ENCODE measurements around the gene FAM162A. TPM values are rescaled to one million over a fixed set of nuclear protein-coding genes. Genes with fewer than 3 reads are reported as not detected.

FAM162A gene
- total and polyA plus RNA-seq, 7 experiments from 2014 or later: 17.6 to 123 (median 37.6) TPM

- no peaks in the 10 kb centered on the region for H3K27me3 Mint-ChIP-seq
- H3K4me1 ChIP-seq (ENCODE audit: control insufficient read depth in 2 of 2, insufficient read depth in 2 of 2, low read length in 2 of 2): no peaks in the 10 kb centered on the region
- H3K4me1 Mint-ChIP-seq: peaks cover 0 to 25% (median 10%) of the 10 kb centered on the region in 7 donors
- H3K36me3 ChIP-seq (ENCODE audit: control insufficient read depth in 2 of 3, insufficient read depth in 3 of 3, low read length in 3 of 3): peaks cover 0 to 10% (median 8%) of the 10 kb centered on the region in 3 experiments
- ChIA-PET POLR2A (no interaction called here), CTCF (no interaction called here)
- H3K27ac ChIP-seq (ENCODE audit: low read depth, low read length): no peak overlapping the region
- no peak overlapping the region for H3K4me3 ChIP-seq (ENCODE audit: low read length)
- H3K9me3 ChIP-seq (ENCODE audit: control insufficient read depth in 2 of 3, low read length in 3 of 3): no peaks in the 10 kb centered on the region
- no peak for DNase-seq
- no peaks in the 10 kb centered on the region for H3K9me3 Mint-ChIP-seq
- H3K4me3 Mint-ChIP-seq: no peak overlapping the region
- no peak overlapping the region for H3K27ac Mint-ChIP-seq
- no peak for ATAC-seq
- peaks cover 0 to 33% (median 10%) of the 10 kb centered on the region in 5 donors for H3K36me3 Mint-ChIP-seq
- no peaks in the 10 kb centered on the region for H3K27me3 ChIP-seq (ENCODE audit: control insufficient read depth in 2 of 2, insufficient read depth in 2 of 2, low read length in 2 of 2)
- intact Hi-C loops (cut with micrococcal nuclease): no loop called here
Observed at GRCh38 chr3:122398920-122399319, 14.9 kb downstream of the FAM162A start.

DNA sequence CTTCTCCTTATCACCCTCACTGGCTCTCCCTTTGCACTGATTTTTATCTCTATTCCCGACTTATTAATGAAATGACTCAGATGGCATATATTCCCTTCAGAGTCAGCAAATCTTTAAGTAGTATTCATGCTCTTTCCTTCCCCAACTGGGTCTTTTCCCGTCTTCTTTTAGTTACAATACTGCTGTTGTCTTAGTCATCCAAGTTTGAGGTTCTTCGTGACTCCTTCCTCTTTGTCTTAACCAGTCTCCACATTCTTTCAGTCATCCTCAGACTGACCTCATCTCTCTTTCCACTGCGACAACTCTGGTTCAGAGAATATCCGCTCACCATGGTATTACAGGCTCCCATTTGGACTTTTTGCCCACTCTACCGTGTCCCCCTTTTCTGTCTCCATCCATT is 19.5 kb downstream of the FAM162A start:
- intact Hi-C loops (cut with micrococcal nuclease): no loop called here
- Histone ChIP-seq H3K4me1 (ENCODE audit: control insufficient read depth in 2 of 2, insufficient read depth in 2 of 2, low read length in 2 of 2) (no peaks in the 10 kb centered on the region), H3K36me3 (ENCODE audit: control insufficient read depth in 2 of 3, insufficient read depth in 3 of 3, low read length in 3 of 3) (peaks cover 5 to 53% (median 15%) of the 10 kb centered on the region in 3 experiments), H3K27ac (ENCODE audit: low read depth, low read length) (no peak overlapping the region), H3K27me3 (ENCODE audit: control insufficient read depth in 2 of 2, insufficient read depth in 2 of 2, low read length in 2 of 2) (no peaks in the 10 kb centered on the region), H3K9me3 (ENCODE audit: control insufficient read depth in 2 of 3, low read length in 3 of 3) (no peaks in the 10 kb centered on the region), H3K4me3 (ENCODE audit: low read length) (no peak overlapping the region)
- peak overlapping the region in 2 of 9 donors; percentile 1 to 16 for H3K27ac Mint-ChIP-seq
- H3K36me3 Mint-ChIP-seq: peaks cover 13 to 35% (median 30%) of the 10 kb centered on the region in 5 donors
- ChIA-PET POLR2A (no interaction called here), CTCF (no interaction called here)
- H3K27me3 Mint-ChIP-seq: no peaks in the 10 kb centered on the region
- peaks cover 0 to 9% (median 4%) of the 10 kb centered on the region in 7 donors for H3K4me1 Mint-ChIP-seq
- H3K9me3 Mint-ChIP-seq: no peaks in the 10 kb centered on the region
- no peak overlapping the region for H3K4me3 Mint-ChIP-seq
- ATAC-seq: no peak
- DNase-seq: no peak

DNA sequence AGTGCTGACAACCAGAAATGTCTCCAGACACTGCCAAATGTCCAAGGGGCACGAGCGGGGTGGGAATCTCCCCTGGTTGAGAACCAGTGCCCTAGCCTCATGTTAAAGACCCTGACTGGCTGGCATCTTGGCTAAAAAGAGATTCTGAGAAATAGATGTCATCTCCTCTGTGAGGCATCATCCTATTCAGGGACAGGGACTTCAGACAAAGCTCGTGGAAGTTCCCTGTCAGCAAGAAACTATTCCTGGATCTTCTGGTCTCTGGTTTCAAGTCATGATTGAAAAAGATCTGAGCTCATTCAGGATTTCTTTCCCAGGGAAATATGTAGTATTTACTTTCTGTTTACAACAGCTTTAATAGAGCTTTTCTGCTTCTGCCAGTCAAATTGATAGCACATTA is 21.0 kb downstream of the FAM162A start:
- Mint-ChIP-seq H3K27me3 (no peaks in the 10 kb centered on the region), H3K36me3 (peaks cover 15 to 40% (median 28%) of the 10 kb centered on the region in 5 donors), H3K9me3 (no peaks in the 10 kb centered on the region), H3K4me3 (no peak overlapping the region), H3K4me1 (peaks cover 0 to 12% (median 8%) of the 10 kb centered on the region in 7 donors), H3K27ac (no peak overlapping the region)
- POLR2A ChIA-PET: interaction anchor here (2.1 kb wide), 1 partner anchor 11 kb away, joined by 11 read pairs; the partner anchor contains the start of gene WDR5B
- ATAC-seq (no peak), DNase-seq (no peak)
- H3K27me3 ChIP-seq (ENCODE audit: control insufficient read depth in 2 of 2, insufficient read depth in 2 of 2, low read length in 2 of 2): no peaks in the 10 kb centered on the region
- CTCF ChIA-PET: interaction anchor here (0.9 kb wide), 1 partner anchor 10 kb away, joined by 4 read pairs; no protein-coding TSS in a partner anchor
- H3K4me1 ChIP-seq (ENCODE audit: control insufficient read depth in 2 of 2, insufficient read depth in 2 of 2, low read length in 2 of 2): no peaks in the 10 kb centered on the region
- no peak overlapping the region for H3K4me3 ChIP-seq (ENCODE audit: low read length)
- H3K27ac ChIP-seq (ENCODE audit: low read depth, low read length): no peak overlapping the region
- no peaks in the 10 kb centered on the region for H3K9me3 ChIP-seq (ENCODE audit: control insufficient read depth in 2 of 3, low read length in 3 of 3)
- intact Hi-C loops (cut with micrococcal nuclease): no loop called here
- peaks cover 13 to 68% (median 15%) of the 10 kb centered on the region in 3 experiments for H3K36me3 ChIP-seq (ENCODE audit: control insufficient read depth in 2 of 3, insufficient read depth in 3 of 3, low read length in 3 of 3)

DNA sequence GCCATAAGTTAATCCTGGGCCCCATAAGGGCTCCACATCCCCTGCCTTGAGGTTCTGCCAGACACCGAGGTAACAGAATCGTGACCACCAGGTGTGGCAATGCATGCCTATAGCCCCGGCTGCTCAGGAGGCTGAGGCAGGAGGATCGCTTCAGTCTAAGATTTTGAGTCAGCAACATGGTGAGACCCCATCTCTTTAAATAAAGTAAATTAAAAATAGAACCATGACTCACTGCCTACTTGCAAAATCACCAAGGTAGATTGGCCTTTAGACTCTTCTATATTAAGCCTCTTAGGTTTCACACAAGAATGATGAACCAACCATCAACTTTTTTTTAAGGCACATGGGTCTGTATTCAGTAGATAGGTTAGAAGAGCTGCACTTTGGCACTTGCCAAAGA is 22.2 kb downstream of the FAM162A start:
- POLR2A ChIA-PET: interaction anchor here (2.1 kb wide), 1 partner anchor 10 kb away, joined by 11 read pairs; the partner anchor contains the start of gene WDR5B
- peaks cover 19 to 40% (median 28%) of the 10 kb centered on the region in 5 donors for H3K36me3 Mint-ChIP-seq

DNA sequence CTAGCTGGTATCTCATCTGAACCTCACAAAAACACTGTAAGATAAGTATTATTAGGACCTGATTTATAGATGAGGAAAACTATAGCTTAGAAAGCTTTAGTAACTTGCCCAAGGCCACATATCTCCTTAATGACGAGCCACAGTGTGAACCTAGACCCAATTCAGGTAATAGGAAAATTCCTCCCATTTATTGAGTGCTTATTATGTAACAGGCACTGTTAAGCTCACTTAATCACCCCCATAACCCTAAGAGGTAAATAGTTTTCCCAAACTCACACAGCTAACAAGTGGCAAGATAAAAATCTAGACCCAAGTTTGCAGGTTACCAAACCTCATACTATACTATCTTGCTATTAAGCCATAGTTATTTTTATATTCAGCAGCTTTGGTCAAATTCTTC is 24.0 kb downstream of the FAM162A start:
- Histone ChIP-seq H3K4me3 (ENCODE audit: low read length) (no peak overlapping the region), H3K27me3 (ENCODE audit: control insufficient read depth in 2 of 2, insufficient read depth in 2 of 2, low read length in 2 of 2) (no peaks in the 10 kb centered on the region), H3K27ac (ENCODE audit: low read depth, low read length) (no peak overlapping the region), H3K36me3 (ENCODE audit: control insufficient read depth in 2 of 3, insufficient read depth in 3 of 3, low read length in 3 of 3) (peaks cover 12 to 77% (median 19%) of the 10 kb centered on the region in 3 experiments), H3K9me3 (ENCODE audit: control insufficient read depth in 2 of 3, low read length in 3 of 3) (no peaks in the 10 kb centered on the region), H3K4me1 (ENCODE audit: control insufficient read depth in 2 of 2, insufficient read depth in 2 of 2, low read length in 2 of 2) (no peaks in the 10 kb centered on the region)
- CTCF ChIA-PET: interaction anchor here (1.1 kb wide), 1 partner anchor 15 kb away, joined by 10 read pairs; no protein-coding TSS in a partner anchor
- ATAC-seq (no peak), DNase-seq (no peak)
- Mint-ChIP-seq H3K4me3 (no peak overlapping the region), H3K27ac (no peak overlapping the region), H3K9me3 (no peaks in the 10 kb centered on the region), H3K36me3 (peaks cover 19 to 46% (median 27%) of the 10 kb centered on the region in 5 donors), H3K4me1 (peaks cover 8 to 23% (median 17%) of the 10 kb centered on the region in 7 donors), H3K27me3 (no peaks in the 10 kb centered on the region)
- POLR2A ChIA-PET: interaction anchor here (1.0 to 1.8 kb wide), 4 partner anchors 8 to 794 kb away, joined by 3 to 11 read pairs (median 6); partner anchors contain the start of genes FAM162A, MIX23, SEC22A and WDR5B
- intact Hi-C loops (cut with micrococcal nuclease): no loop called here

More for the DNA sequence above, 22.2 kb downstream of the FAM162A start:
- Mint-ChIP-seq H3K4me3 (no peak overlapping the region), H3K27ac (no peak overlapping the region), H3K27me3 (no peaks in the 10 kb centered on the region), H3K4me1 (peaks cover 0 to 16% (median 7%) of the 10 kb centered on the region in 7 donors), H3K9me3 (no peaks in the 10 kb centered on the region)
- Histone ChIP-seq H3K27ac (ENCODE audit: low read depth, low read length) (no peak overlapping the region), H3K27me3 (ENCODE audit: control insufficient read depth in 2 of 2, insufficient read depth in 2 of 2, low read length in 2 of 2) (no peaks in the 10 kb centered on the region), H3K36me3 (ENCODE audit: control insufficient read depth in 2 of 3, insufficient read depth in 3 of 3, low read length in 3 of 3) (peaks cover 15 to 77% (median 19%) of the 10 kb centered on the region in 3 experiments), H3K4me1 (ENCODE audit: control insufficient read depth in 2 of 2, insufficient read depth in 2 of 2, low read length in 2 of 2) (no peaks in the 10 kb centered on the region), H3K9me3 (ENCODE audit: control insufficient read depth in 2 of 3, low read length in 3 of 3) (no peaks in the 10 kb centered on the region), H3K4me3 (ENCODE audit: low read length) (no peak overlapping the region)
- ATAC-seq: no peak
- intact Hi-C loops (cut with micrococcal nuclease): no loop called here
- no peak for DNase-seq
- CTCF ChIA-PET: no interaction called here

DNA sequence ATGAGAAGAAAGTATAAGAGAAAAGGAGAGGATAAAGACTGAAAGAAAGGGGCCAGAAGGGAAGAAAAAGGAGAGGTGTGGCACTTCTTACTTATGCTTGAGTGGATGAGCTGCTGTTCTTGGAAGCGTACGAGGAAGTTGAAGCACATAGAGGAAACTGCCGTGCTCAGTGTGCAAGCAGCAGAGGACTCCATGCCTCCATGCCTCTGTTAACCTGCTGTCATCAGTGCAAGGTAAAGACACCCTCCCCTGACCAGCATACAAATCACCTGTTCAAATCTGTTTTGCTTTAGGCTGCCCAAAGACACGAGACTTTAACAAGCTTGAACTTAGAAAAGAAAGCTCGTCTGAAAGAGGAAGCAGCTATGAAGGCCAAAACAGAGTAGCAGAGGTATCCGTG is 25.5 kb downstream of the FAM162A start:
- H3K9me3 ChIP-seq (ENCODE audit: control insufficient read depth in 2 of 3, low read length in 3 of 3): no peaks in the 10 kb centered on the region
- no peak overlapping the region for H3K27ac ChIP-seq (ENCODE audit: low read depth, low read length)
- H3K36me3 Mint-ChIP-seq: peaks cover 12 to 41% (median 26%) of the 10 kb centered on the region in 5 donors
- H3K27ac Mint-ChIP-seq: peak overlapping the region in 6 of 9 donors; percentile 2 to 67 (median 31)
- ChIA-PET CTCF (no interaction called here), POLR2A (interaction anchor here (1.3 kb wide), 1 partner anchor 25 kb away, joined by 5 read pairs; the partner anchor contains the start of gene FAM162A)
- H3K4me3 Mint-ChIP-seq: no peak overlapping the region
- H3K27me3 ChIP-seq (ENCODE audit: control insufficient read depth in 2 of 2, insufficient read depth in 2 of 2, low read length in 2 of 2): no peaks in the 10 kb centered on the region
- ATAC-seq (peak; percentile 49), DNase-seq (no peak)
- no peak overlapping the region for H3K4me3 ChIP-seq (ENCODE audit: low read length)
- H3K9me3 Mint-ChIP-seq: no peaks in the 10 kb centered on the region
- H3K4me1 ChIP-seq (ENCODE audit: control insufficient read depth in 2 of 2, insufficient read depth in 2 of 2, low read length in 2 of 2): peaks cover 0 to 7% of the 10 kb centered on the region in 2 donors
- H3K27me3 Mint-ChIP-seq: no peaks in the 10 kb centered on the region
- peaks cover 12 to 33% (median 28%) of the 10 kb centered on the region in 7 donors for H3K4me1 Mint-ChIP-seq
- intact Hi-C loops (cut with micrococcal nuclease): no loop called here
- H3K36me3 ChIP-seq (ENCODE audit: control insufficient read depth in 2 of 3, insufficient read depth in 3 of 3, low read length in 3 of 3): peaks cover 6 to 64% (median 19%) of the 10 kb centered on the region in 3 experiments

Measured in naive thymus-derived CD4-positive, alpha-beta T cell (primary cell).